Measurements from ENCODE around the gene GRHPR.

Gene GRHPR

GRCh38 chr9:37486256-37486615 is 63.7 kb downstream of the GRHPR start:
- no peak for DNase-seq

Measured in NCI-H2227 treated with DMSO at 0.1 percent for 48 hours (cell line).